Measurements from ENCODE around the gene CYP46A1. TPM values are rescaled to one million over a fixed set of nuclear protein-coding genes. Genes with fewer than 3 reads are reported as not detected.

CYP46A1 gene
- total RNA-seq, 4 donors from 2014 or later: 0.26 to 6.4 (median 1.7) TPM

- Histone ChIP-seq H3K4me3 (no peak overlapping the region), H3K9me3 (no peaks in the 10 kb centered on the region), H3K36me3 (no peaks in the 10 kb centered on the region), H3K27ac (peak overlapping the region; percentile 39 to 42), H3K27me3 (no peaks in the 10 kb centered on the region), H3K4me1 (no peaks in the 10 kb centered on the region)
- intact Hi-C loops (cut with DNase I; ENCODE audit: low total_unique reads): no loop called here
- peak; percentile 13 to 15 for DNase-seq
- TF ChIP-seq CTCF (IDR thresholded peaks at IDR 0.05) (no peak), POLR2A (IDR thresholded peaks at IDR 0.05) (no peak)
These were observed 89.7 kb downstream of the CYP46A1 start for GRCh38 chr14:99773521-99774497.

- intact Hi-C loops (cut with DNase I; ENCODE audit: low total_unique reads): no loop called here
These were observed 90.6 kb downstream of the CYP46A1 start for GRCh38 chr14:99774556-99775307.

GRCh38 chr14:99775351-99775750, 91.3 kb downstream of the CYP46A1 start:
- H3K27me3 ChIP-seq: no peaks in the 10 kb centered on the region
- H3K4me1 ChIP-seq: no peaks in the 10 kb centered on the region
- H3K9me3 ChIP-seq: no peaks in the 10 kb centered on the region
- H3K36me3 ChIP-seq: no peaks in the 10 kb centered on the region
- TF ChIP-seq CTCF (IDR thresholded peaks at IDR 0.05) (no peak), POLR2A (IDR thresholded peaks at IDR 0.05) (no peak)
- peak in 1 of 2 donors; percentile 7 for DNase-seq
- no peak overlapping the region for H3K27ac ChIP-seq
- intact Hi-C loops (cut with DNase I; ENCODE audit: low total_unique reads): no loop called here
- H3K4me3 ChIP-seq: no peak overlapping the region

More at GRCh38 chr14:99774556-99775307, 90.6 kb downstream of the CYP46A1 start:
- H3K27ac ChIP-seq: no peak overlapping the region
- H3K36me3 ChIP-seq: no peaks in the 10 kb centered on the region
- H3K9me3 ChIP-seq: no peaks in the 10 kb centered on the region
- H3K27me3 ChIP-seq: no peaks in the 10 kb centered on the region
- peak; percentile 7 to 72 for DNase-seq
- H3K4me1 ChIP-seq: no peaks in the 10 kb centered on the region
- no peak overlapping the region for H3K4me3 ChIP-seq
- TF ChIP-seq CTCF (IDR thresholded peaks at IDR 0.05) (no peak), POLR2A (IDR thresholded peaks at IDR 0.05) (no peak)

Other genes starting within 250 kb of the CYP46A1 start
- gene SETD3, start 203.4 kb upstream of the CYP46A1 start, total RNA-seq: 100 to 1,000 TPM in 3 of 4 donors, 10 to 100 TPM in 1; 98.1 to 151 (median 121) TPM
- 10 to 100 TPM; 17.4 to 43.2 (median 34.4) TPM for gene CCNK, start 202.9 kb upstream of the CYP46A1 start, total RNA-seq
- 10 to 100 TPM in 2 of 4 donors, 1 to 10 TPM in 1, under 1 TPM in 1; 0.88 to 56.3 (median 13.6) TPM for gene CCDC85C, start 80.1 kb upstream of the CYP46A1 start, total RNA-seq
- 1 to 10 TPM in 3 of 4 donors, under 1 TPM in 1; under 0.01 to 8.2 (median 3.0) TPM for gene HHIPL1, start 39.2 kb upstream of the CYP46A1 start, total RNA-seq
- gene EML1, start 109.1 kb downstream of the CYP46A1 start, total RNA-seq: 100 to 1,000 TPM in 1 of 4 donors, 10 to 100 TPM in 3; 51.4 to 184 (median 84.4) TPM

Measured in uterus (tissue), 4 donors.